Natural killer cell treated with Interleukin-12 subunit alpha and Interleukin-12 subunit beta and Interleukin-15 and Interleukin-18, amount 100 ng/mL, for 72 hours (primary cell): Measurements from ENCODE around the gene AHCTF1. TPM values are rescaled to one million over a fixed set of nuclear protein-coding genes. Genes with fewer than 3 reads are reported as not detected.

ENCODE experiments used
- ATAC-seq, 2 donors: fragments of 150-1000 bp; cut with Tn5 transposase in 1 of 2; sonication (Bioruptor Pico), chemical (Tn5 transposase) in 1 of 2; 2 replicates each; pipeline ENCODE4 v1.10.0; 2021
- DNase-seq: peaks from one replicate; pipeline ENCODE4 v3.0.0; 2022; ENCODE audit warnings: low spot score
- H3K27ac Mint-ChIP-seq, 2 donors: 1 replicate in 1 of 2; 2 replicates in 1 of 2; pipeline ENCODE4 v1.8.0; 2022; ENCODE audit warnings: mixed read lengths in 2 of 2, mild to moderate bottlenecking in 1 of 2, moderate library complexity in 1 of 2
- H3K27me3 Mint-ChIP-seq, 2 donors: 1 replicate in 1 of 2; 2 replicates in 1 of 2; pipeline ENCODE4 v1.8.0; 2022; ENCODE audit warnings: mixed read lengths in 2 of 2
- H3K36me3 Mint-ChIP-seq: one replicate; pipeline ENCODE4 v1.8.0; 2022; ENCODE audit warnings: mixed read lengths
- H3K4me1 Mint-ChIP-seq, 2 donors: 1 replicate in 1 of 2; 2 replicates in 1 of 2; pipeline ENCODE4 v1.8.0; 2022; ENCODE audit warnings: low read depth in 2 of 2, mixed read lengths in 2 of 2, mild to moderate bottlenecking in 1 of 2
- H3K4me3 Mint-ChIP-seq: one replicate; pipeline ENCODE4 v1.8.0; 2022; ENCODE audit warnings: mixed read lengths
- H3K9me3 Mint-ChIP-seq: 2 replicates; pipeline ENCODE4 v1.8.0; 2022; ENCODE audit warnings: mixed read lengths
- total RNA-seq, 2 donors: library from RNA; stranded (reverse); gene quantifications; one replicate each; pipeline ENCODE4 v1.2.3, GENCODE V29; 2022

The AHCTF1 gene
- total RNA-seq, 2 donors from 2014 or later, result 38.9 to 53.8 TPM

DNA sequence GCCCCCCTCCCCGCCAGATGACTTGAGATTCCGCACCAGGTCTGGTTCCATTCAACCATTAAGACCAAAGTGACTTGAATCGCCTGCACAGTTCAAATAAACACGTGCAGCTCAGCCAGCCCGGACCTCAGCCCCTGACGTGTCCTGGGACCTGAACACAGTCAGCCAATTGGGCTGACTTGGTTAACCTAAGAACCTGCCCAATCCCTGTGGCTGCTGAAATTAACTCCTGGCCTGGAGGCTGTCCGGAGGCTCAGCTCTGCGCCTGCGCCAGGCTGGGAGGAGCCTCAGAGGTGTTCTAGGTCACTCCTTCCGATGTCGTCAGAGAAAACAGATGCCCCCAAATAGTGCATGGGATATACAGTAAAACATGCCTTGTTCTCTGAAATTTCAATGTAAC is 134.2 kb downstream of the AHCTF1 start:
- no peak for DNase-seq
- H3K27me3 Mint-ChIP-seq, result peaks cover 0 to 3% of the 10 kb centered on the region in 2 donors
- H3K27ac Mint-ChIP-seq, result no peak overlapping the region
- no peaks in the 10 kb centered on the region for H3K9me3 Mint-ChIP-seq
- H3K4me3 Mint-ChIP-seq, result no peak overlapping the region
- no peak for ATAC-seq
- no peaks in the 10 kb centered on the region for H3K36me3 Mint-ChIP-seq
- peaks cover 0 to 3% of the 10 kb centered on the region in 2 donors for H3K4me1 Mint-ChIP-seq

DNA sequence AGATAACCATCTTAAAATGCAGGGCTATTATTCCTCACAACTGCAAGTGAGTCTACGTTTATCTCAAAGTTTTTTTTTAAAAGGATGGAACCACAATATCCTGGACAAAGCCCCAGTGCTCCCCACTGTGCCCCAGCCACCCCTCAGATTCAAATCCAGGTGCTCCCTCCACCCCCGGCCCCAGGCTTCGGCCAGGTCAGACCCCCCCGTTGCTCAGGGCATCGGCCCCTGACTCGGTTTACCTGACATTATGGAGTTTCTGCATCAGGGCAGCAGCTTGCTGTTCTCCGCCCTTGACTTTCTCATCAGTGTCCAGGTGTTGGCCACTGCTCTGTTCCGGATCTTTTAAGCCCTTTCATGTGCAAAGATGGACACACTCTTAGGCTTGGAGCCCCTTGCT is 134.6 kb downstream of the AHCTF1 start:
- Mint-ChIP-seq H3K36me3 (no peaks in the 10 kb centered on the region), H3K9me3 (no peaks in the 10 kb centered on the region), H3K4me1 (peaks cover 0 to 3% of the 10 kb centered on the region in 2 donors), H3K27me3 (peaks cover 0 to 1% of the 10 kb centered on the region in 2 donors), H3K4me3 (no peak overlapping the region), H3K27ac (no peak overlapping the region)
- no peak for ATAC-seq
- DNase-seq, result no peak

DNA sequence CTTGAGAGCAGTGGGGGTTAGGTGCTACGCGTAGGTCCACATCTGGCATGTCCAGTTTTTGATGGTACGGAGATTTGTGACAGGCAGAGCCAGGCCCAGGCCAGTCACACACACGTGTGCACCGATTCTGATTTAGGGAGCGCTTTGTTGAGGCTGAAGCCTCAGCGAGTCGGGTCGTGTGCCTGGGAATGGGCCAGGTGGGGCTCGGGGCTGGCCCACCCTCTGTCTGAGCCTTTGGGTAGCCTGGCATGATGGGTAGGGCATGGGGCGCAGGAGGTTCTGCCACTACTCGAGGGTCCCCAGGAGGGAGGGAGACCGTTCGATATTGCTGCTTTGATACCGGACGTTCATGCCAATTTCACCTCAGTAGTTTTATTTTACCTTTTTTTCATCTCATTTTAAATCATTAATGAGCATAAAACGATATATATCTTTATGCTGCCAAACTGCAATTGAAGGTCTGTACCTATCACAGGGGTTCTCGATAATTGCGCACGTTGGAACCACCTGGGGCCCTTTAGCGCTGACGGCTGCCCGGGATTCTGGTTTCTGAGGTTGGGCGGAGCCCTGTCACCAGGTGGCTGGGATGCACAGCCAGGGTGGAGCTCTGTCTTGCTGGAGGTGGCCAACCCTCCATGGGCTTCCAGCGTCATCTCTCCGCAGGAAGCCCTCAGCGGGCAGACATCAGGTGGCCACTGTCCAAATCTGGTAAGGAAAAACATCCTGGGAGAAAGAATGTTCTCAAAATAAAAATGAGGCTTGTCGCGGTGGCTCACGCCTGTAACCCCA is 135.6 kb downstream of the AHCTF1 start:
- no peak for ATAC-seq
- no peak for DNase-seq
- no peaks in the 10 kb centered on the region for H3K36me3 Mint-ChIP-seq
- H3K27me3 Mint-ChIP-seq, result no peaks in the 10 kb centered on the region
- H3K27ac Mint-ChIP-seq, result no peak overlapping the region
- no peaks in the 10 kb centered on the region for H3K9me3 Mint-ChIP-seq
- no peak overlapping the region for H3K4me3 Mint-ChIP-seq
- peaks cover 0 to 3% of the 10 kb centered on the region in 2 donors for H3K4me1 Mint-ChIP-seq

DNA sequence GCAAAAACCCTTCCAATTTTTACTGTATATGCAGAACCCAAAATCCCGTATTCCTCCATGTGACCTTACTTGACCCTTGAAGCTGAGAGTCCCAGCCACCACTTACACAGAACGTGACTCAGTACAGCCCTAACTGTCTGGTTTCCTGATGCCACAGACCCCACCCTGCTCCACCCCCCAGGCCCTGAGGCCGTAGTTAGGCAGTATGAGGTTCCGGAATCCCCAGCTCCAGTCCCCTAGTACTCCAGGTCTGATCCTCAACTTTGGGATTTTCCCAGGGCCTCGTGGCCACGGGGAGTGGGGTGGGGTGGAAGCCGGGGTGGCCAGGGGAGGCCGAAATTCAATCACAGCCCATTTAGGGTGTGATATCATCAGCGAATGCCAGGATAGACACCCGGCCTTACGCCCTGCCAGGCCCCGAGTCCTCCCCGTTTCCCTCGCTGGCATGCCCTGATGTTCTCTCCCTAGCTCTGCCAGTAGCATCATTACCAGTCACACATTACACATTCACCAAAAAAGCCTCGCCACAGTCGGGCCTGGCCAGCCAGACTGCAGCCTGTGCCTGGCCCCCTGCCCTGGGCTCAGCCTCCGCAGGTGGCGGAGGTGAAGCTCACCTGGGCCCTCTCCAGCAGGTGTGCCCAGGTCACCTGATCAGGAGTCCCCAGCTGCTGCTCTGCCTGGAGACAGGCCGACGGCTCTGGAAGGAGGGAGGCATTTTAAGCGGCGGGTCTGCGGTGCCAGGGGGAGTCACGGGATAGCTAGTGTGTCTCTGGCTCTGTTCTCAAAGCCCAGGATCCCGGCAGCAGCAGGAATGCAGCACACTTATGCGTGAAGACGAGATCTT is 136.7 kb downstream of the AHCTF1 start:
- Mint-ChIP-seq H3K4me3 (no peak overlapping the region), H3K36me3 (no peaks in the 10 kb centered on the region), H3K4me1 (peaks cover 0 to 3% of the 10 kb centered on the region in 2 donors), H3K27ac (no peak overlapping the region), H3K27me3 (peaks cover 0 to 4% of the 10 kb centered on the region in 2 donors), H3K9me3 (no peaks in the 10 kb centered on the region)
- DNase-seq (no peak), ATAC-seq (no peak)

DNA sequence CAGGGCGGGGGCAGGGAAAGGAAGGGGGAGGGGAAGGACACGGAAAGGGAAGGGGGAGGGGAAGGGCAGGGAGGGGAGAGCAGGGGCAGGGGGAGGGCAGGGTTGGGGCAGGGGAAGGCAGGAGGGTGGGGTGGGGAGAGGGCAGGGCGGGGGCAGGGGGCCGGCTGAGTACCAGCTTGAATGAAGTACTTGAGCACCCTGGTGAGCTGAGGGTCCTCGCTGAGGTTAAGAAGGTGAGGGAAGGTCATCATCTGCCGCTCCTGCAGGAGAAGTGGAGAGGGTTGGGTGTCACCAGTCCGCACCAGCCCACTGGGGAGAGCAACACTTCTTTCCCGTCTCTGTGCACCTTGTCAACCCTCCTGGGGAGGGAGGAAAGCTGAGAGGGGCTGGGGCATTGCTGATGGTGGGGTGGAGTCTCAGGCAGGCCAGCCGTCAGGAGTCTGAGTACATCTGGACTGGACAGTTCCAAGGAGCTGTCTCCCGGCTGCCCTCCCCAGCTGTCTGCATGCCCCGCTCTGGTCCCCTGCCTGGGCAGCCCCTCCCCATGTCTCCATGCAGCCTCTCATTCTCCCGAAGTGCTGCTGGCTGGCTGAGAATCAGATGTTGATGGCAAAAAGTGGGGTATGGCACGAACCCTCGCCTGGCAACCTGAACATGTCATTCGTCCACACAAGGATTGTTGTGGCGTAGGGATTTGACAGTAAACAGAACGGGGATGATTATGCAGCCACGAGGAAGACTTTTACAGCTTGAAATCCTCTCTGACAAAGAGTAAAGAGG is 137.5 kb downstream of the AHCTF1 start:
- H3K4me1 Mint-ChIP-seq, result peaks cover 0 to 4% of the 10 kb centered on the region in 2 donors
- no peak overlapping the region for H3K4me3 Mint-ChIP-seq

DNA sequence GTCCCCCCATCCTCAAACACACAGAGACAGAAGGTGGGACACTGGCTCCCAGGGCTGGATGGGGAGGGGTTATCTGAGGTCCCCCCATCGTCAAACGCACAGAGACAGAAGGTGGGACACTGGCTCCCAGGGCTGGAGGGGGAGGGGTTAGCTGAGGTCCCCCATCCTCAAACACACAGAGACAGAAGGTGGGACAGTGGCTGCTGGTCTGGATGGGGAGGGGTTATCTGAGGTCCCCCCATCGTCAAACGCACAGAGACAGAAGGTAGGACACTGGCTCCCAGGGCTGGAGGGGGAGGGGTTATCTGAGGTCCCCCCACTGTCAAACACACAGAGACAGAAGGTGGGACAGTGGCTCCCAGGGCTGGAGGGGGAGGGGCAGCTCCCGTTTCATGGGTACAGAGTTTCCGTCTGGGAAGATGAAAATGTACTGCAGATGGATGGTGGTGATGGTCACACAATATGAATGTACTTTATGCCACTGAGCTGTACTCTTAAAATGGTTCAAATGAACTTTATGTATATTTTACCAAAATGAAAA is 138.3 kb downstream of the AHCTF1 start:
- H3K36me3 Mint-ChIP-seq, result no peaks in the 10 kb centered on the region
- H3K4me1 Mint-ChIP-seq, result peaks cover 0 to 6% of the 10 kb centered on the region in 2 donors
- ATAC-seq (no peak), DNase-seq (no peak)
- peaks cover 0 to 4% of the 10 kb centered on the region in 2 donors for H3K27me3 Mint-ChIP-seq
- H3K27ac Mint-ChIP-seq, result no peak overlapping the region
- H3K4me3 Mint-ChIP-seq, result no peak overlapping the region
- H3K9me3 Mint-ChIP-seq, result no peaks in the 10 kb centered on the region

More for the DNA sequence above, 137.5 kb downstream of the AHCTF1 start:
- Mint-ChIP-seq H3K27me3 (peaks cover 0 to 4% of the 10 kb centered on the region in 2 donors), H3K27ac (no peak overlapping the region), H3K9me3 (no peaks in the 10 kb centered on the region), H3K36me3 (no peaks in the 10 kb centered on the region)
- no peak for ATAC-seq
- no peak for DNase-seq

DNA sequence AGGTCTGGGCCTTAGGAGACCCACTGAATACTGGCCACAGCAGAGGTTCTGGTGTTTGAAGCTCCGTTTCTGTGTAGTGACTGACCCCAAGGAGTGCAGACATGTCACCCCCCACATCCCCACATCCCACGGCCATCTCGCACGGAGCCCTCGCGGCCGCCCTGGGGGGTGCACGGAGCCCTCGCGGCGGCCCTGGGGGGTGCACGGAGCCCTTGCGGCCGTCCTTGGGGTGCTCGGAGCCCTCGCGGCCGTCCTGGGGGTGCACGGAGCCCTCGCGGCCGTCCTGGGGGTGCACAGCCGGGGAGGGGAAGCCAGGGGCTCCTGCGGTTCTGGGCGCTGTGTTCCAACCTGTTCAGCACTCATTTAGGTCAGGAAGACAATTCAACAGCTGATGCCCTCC is 139.1 kb downstream of the AHCTF1 start:
- Mint-ChIP-seq H3K4me1 (peaks cover 0 to 6% of the 10 kb centered on the region in 2 donors), H3K27me3 (peaks cover 0 to 4% of the 10 kb centered on the region in 2 donors), H3K27ac (no peak overlapping the region), H3K9me3 (no peaks in the 10 kb centered on the region), H3K4me3 (no peak overlapping the region), H3K36me3 (no peaks in the 10 kb centered on the region)
- ATAC-seq (no peak), DNase-seq (no peak)

DNA sequence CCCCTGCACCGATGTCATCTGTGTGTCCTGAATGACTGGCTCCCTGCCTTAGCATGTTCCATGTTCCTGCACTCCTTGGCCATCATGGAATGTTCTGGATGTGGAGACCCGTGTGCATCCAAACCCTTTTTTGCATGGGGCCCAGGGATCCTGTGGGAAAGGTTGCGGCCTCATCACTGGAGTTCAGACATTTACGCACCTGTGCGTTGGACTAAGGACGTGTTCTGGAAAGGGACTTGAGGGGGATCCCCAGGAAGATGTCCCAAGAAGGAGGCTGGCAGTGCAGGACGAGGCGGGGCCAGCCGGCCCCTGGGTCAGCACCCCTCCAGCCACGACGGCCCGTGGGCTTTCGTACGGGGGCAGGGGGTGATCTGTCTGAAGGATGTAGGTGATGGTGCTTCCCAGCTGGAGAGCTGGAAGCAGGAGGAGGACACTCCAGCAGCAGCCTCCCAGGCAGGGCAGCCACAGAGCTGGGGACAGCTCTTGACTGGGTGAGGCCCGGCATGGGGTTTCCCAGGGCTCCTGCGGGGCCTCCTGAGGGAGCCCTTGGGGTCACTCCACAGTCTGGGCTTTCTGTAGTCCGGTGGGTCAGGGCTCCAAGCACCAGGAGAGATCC is 140.3 kb downstream of the AHCTF1 start:
- H3K36me3 Mint-ChIP-seq, result no peaks in the 10 kb centered on the region
- no peak overlapping the region for H3K27ac Mint-ChIP-seq
- no peaks in the 10 kb centered on the region for H3K9me3 Mint-ChIP-seq
- peaks cover 0 to 6% of the 10 kb centered on the region in 2 donors for H3K4me1 Mint-ChIP-seq
- H3K27me3 Mint-ChIP-seq, result peaks cover 0 to 4% of the 10 kb centered on the region in 2 donors
- H3K4me3 Mint-ChIP-seq, result no peak overlapping the region
- ATAC-seq (no peak), DNase-seq (no peak)

DNA sequence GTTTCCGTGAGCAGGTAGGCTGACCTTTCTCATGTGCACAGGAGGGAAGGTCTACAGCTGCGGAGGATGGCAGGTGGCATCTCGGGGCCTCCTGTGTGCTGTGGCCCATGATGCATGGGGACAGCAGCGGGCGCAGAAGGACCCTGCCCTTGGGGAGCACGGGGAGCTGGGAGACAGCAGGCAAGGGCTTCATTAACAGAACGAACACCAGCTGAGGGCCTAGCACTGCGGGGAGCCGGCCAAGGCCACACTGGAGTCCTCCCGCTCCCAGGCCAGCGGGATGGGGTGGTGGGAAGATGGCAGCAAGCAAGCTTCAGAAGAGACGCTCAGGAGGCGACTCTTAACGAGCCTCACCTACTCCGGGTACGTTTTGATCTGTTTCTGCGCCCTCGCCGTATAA is 140.9 kb downstream of the AHCTF1 start:
- H3K4me1 Mint-ChIP-seq, result peaks cover 0 to 8% of the 10 kb centered on the region in 2 donors
- H3K27me3 Mint-ChIP-seq, result peaks cover 0 to 4% of the 10 kb centered on the region in 2 donors
- DNase-seq (no peak), ATAC-seq (no peak)
- H3K9me3 Mint-ChIP-seq, result no peaks in the 10 kb centered on the region
- no peak overlapping the region for H3K4me3 Mint-ChIP-seq
- no peak overlapping the region for H3K27ac Mint-ChIP-seq
- no peaks in the 10 kb centered on the region for H3K36me3 Mint-ChIP-seq

DNA sequence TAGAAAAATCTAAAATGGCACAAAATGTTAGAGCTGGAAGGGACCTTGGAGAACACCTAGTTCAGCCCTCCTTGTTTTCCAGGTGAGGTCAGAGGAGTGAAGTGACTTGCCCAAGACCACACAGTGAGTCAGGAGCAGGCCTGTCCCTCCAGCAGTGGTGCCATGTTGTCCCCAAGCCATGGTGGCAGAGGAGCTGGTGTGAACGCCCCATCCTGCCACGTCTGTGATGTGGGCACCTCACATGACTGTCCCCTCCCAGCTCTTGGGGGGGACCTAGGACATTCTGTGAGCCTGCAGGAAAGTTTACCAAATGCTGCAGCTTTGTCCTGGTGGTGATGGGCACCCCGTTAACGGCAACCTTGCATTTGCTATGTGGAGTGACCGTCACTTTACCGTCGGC is 141.4 kb downstream of the AHCTF1 start:
- Mint-ChIP-seq H3K36me3 (no peaks in the 10 kb centered on the region), H3K4me3 (no peak overlapping the region), H3K27me3 (peaks cover 0 to 4% of the 10 kb centered on the region in 2 donors), H3K27ac (no peak overlapping the region), H3K9me3 (no peaks in the 10 kb centered on the region), H3K4me1 (peaks cover 0 to 9% of the 10 kb centered on the region in 2 donors)
- ATAC-seq, result no peak
- no peak for DNase-seq

DNA sequence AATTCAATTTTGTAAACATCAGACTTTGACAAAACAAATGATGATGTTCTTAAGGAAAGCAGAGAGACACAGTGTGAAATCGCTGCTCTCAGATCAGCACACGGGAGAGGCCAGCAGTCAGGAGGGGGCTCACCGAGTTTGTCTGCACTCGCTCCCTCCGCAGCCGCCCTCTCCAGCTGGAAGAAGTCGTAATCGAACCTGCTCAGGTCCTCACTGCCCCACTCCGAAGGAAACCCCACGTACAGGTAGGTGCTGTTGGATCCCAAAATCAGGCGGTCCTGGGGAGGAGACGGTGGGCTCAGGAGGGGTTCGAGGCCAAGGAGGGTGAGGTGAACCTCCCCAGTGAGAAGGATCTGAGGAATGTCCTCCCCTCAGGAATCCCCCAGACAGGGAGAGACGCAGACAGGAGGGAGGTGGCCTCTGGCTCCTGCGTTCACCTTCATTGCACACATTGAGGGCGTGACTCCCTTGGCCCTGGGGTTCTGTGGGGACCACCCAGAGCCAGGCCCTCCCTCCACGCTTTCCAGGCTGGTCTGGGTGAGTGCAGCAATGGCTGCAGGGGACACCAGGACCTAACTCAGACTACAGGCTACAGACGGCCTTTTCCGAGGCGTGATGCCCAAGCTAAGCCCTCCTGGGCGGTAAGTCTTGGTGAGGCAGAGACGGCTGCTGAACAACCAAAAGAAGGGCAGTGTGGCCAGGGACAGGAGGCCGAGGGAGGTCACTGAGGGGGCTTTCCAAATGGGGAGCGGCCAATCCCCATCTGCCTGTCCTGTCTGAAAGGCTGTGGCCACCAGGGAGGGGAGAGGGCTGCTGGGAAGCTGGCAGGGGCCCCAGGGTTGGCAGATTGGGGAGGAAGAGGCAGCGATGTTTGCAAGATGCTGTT is 142.1 kb downstream of the AHCTF1 start:
- no peaks in the 10 kb centered on the region for H3K36me3 Mint-ChIP-seq
- peaks cover 0 to 13% of the 10 kb centered on the region in 2 donors for H3K4me1 Mint-ChIP-seq
- H3K9me3 Mint-ChIP-seq, result no peaks in the 10 kb centered on the region
- H3K27me3 Mint-ChIP-seq, result peaks cover 0 to 4% of the 10 kb centered on the region in 2 donors
- no peak for ATAC-seq
- no peak overlapping the region for H3K4me3 Mint-ChIP-seq
- no peak overlapping the region for H3K27ac Mint-ChIP-seq
- DNase-seq, result no peak
